Omental fat pad (tissue), 4 donors: ENCODE measurements around the gene TFCP2. TPM values are rescaled to one million over a fixed set of nuclear protein-coding genes. Genes with fewer than 3 reads are reported as not detected.
A peak's percentile ranks its signal among the peaks of the same experiment; 100 is the strongest.
"Not testable (repeated sequence)": the region's sequence is repeated elsewhere in the genome, so short reads cannot be mapped to it uniquely, and the experiment has no call there.

Experiments
- ATAC-seq: fragments of 150-250 bp; one replicate; pipeline ENCODE4 v1.9.1; 2016; ENCODE audit warnings: mild to moderate bottlenecking, moderate library complexity; ENCODE audit not compliant: low FRiP score
- DNase-seq: peaks from one replicate; pipeline ENCODE4 v3.0.0-alpha.2; 2019; ENCODE audit warnings: low spot score
- CTCF ChIP-seq, 3 donors: fragments of 450-650 bp; IDR thresholded peaks; one replicate each; pipeline ENCODE4 v1.5.1; 2016 to 2017; ENCODE audit warnings: antibody characterized with exemption in 3 of 3, mild to moderate bottlenecking in 3 of 3, moderate library complexity in 2 of 3
- total RNA-seq, 4 donors: library from RNA; depleted of rRNA; stranded (reverse); fragments of >200 nt; gene quantifications; one replicate each; pipeline ENCODE4 v1.1.0, GENCODE V29; 2016

TFCP2 gene
- 10 to 100 TPM; 10.1 to 14.3 (median 12.2) TPM for total RNA-seq

- TF ChIP-seq CTCF (IDR thresholded peaks at IDR 0.05): no peak
- peak; percentile 98 for ATAC-seq
- DNase-seq: peak; percentile 90
These were observed at the start of gene TFCP2 for GRCh38 chr12:51172515-51173431. Gene TFCP2, minus strand, starts transcription at chr12:51173135. Its CDS starts 713 bp downstream, at chr12:51172422.

- ATAC-seq (no peak), DNase-seq (no peak)
- TF ChIP-seq CTCF (IDR thresholded peaks at IDR 0.05): no peak
These were observed 49.5 kb upstream of the TFCP2 start for GRCh38 chr12:51222461-51222860.

- not testable (repeated sequence) for ATAC-seq, DNase-seq
These were observed 46.9 kb upstream of the TFCP2 start for GRCh38 chr12:51219857-51220256.

GRCh38 chr12:51219322-51219721, 46.4 kb upstream of the TFCP2 start:
- no peak for TF ChIP-seq CTCF (IDR thresholded peaks at IDR 0.05)
- ATAC-seq (no peak), DNase-seq (no peak)

- DNase-seq: no peak
- TF ChIP-seq CTCF (IDR thresholded peaks at IDR 0.05): no peak
- ATAC-seq: no peak
These were observed 45.7 kb upstream of the TFCP2 start for GRCh38 chr12:51218607-51219161.

GRCh38 chr12:51217968-51218606, 45.2 kb upstream of the TFCP2 start, which contains the start of gene POU6F1:
Gene POU6F1, minus strand, starts transcription at chr12:51218062. Its CDS starts 11,226 bp downstream, at chr12:51206836.
- ATAC-seq: peak; percentile 93
- DNase-seq: no peak
- TF ChIP-seq CTCF (IDR thresholded peaks at IDR 0.05): no peak
